ENCODE measurements around the gene MRPL30.
"Not testable (repeated sequence)": the region's sequence is repeated elsewhere in the genome, so short reads cannot be mapped to it uniquely, and the experiment has no call there.

MRPL30 gene

DNA sequence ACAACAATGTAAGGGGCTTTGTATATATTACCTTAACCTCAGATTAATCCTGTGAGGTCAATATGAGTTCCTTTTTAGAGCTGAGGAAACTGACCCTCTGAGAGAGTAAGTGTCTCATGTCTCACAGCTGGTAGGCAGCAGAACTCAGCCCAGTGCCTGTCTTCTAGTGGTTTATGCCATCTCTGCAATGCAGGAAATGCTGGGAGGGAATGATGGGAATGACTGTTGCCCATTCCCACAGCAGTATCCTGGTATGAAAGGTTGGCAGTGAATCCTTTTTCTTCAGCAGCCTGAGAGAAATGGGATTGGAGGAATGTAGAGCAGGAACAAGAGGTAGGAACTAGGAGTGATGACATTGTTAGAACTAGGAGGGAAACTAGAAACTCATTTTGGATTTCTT is 6.0 kb downstream of the MRPL30 start:
- DNase-seq, result no peak

DNA sequence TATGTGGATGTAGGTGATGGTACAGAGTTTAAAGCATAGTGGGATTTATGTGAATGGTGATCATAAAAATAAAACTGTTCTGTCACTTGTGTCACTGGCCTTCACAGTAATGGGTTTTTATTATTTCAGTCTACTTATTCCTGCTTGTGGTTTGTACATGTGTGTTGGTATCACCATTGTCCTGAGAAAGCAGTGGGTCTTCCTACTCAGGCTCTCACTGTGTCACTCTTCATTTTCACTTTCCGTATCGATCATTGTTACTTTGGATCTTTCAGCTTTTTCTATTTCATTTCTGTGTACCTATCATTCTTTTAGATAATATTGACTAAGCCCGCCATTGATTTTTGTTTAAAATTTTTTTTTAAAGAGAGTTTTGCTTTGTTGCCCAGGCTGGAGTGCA is 7.4 kb downstream of the MRPL30 start:
- DNase-seq, result no peak

- no peak for DNase-seq
Observed at GRCh38 chr2:99190548-99190947, 9.6 kb downstream of the MRPL30 start.

DNA sequence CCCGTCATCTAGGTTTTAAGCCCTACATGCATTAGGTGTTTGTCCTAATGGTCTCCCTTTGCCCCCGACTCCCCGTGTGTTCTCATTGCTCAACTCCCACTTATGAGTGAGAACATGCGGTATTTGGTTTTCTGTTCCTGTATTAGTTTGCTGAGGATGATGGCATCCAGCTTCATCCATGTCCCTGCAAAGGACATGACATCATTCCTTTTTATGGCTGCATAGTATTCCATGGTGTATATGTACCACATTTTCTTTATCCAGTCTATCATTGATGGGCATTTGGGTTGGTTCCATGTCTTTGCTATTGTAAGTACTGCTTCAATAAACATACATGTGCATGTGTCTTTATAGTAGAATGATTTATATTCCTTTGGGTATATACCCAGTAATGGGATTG is 11.4 kb downstream of the MRPL30 start:
- not testable (repeated sequence) for DNase-seq

DNA sequence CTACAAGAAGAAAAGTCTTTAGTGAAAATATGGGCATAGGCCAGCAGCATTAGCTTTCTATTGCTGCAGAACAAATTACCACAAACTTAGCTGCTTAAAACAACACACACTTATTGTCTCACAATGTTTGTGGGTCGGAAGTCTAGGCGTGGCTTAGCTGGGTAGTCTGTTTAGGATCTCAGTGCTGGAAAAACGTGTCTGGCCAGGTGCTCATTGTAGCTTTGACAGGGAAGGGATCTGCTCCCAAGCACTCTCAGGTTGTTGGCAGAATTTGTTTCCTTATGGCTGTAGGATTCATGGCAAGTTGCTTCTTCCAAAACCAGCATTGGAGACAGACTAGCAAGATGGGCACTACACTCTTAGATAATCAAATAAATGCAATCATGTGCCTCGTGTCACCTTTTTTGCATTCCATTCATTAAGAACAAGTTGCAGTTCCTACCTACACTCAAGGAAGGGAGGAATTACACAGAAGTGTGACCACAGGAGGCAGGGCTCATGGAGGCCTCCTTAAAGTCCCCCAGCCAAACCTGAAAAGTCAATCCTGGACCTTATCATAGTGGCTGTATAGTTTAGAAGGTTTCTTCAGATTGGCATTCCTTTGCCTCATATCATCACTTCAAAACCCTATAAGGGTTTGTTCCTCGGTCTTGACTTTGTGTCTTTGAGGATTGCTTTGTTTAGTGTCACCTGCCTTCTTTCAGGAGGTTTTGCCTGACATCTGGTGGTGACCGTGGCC is 17.3 kb downstream of the MRPL30 start:
- no peak for DNase-seq

GRCh38 chr2:99200076-99200800 is 19.3 kb downstream of the MRPL30 start:
- DNase-seq, result no peak

GRCh38 chr2:99201959-99202678 is 21.1 kb downstream of the MRPL30 start:
- no peak for DNase-seq

DNA sequence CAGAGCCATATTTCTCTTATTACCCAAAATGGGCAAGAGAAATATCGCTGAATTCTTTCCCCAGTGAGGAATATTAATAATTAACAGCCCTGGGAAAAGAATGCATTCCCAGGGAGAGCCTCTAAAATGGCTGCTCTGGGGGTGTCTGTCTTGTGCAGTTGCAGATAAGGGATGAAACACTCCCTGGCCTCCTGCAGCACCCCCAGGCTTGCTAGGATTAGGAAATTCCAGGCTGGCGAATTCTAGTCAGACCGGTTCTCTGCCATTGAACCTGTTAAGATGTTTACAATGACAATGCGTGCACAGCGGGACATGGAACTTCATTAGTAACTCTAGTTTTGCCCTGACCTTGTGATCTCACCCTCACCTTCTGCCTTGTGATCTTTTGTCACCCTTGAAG is 24.5 kb downstream of the MRPL30 start:
- no peak for DNase-seq

DNA sequence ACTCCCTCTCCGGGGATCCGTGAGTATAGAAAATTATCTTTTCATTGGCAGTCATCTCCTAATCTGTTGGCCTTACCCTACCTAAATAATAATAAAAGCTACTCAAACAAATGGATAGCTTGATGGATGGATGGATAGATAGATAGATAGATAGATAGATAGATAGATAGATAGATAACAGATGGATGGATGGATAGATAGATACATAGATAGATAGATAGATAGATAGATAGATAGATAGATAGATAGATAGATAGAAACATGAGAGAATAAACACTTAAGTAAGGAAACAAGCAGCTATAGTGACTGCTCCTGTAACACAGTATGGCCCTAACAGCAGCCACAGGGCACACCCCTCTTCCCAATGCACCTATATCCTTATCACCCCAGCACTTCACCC is 35.1 kb downstream of the MRPL30 start:
- no peak for DNase-seq

DNA sequence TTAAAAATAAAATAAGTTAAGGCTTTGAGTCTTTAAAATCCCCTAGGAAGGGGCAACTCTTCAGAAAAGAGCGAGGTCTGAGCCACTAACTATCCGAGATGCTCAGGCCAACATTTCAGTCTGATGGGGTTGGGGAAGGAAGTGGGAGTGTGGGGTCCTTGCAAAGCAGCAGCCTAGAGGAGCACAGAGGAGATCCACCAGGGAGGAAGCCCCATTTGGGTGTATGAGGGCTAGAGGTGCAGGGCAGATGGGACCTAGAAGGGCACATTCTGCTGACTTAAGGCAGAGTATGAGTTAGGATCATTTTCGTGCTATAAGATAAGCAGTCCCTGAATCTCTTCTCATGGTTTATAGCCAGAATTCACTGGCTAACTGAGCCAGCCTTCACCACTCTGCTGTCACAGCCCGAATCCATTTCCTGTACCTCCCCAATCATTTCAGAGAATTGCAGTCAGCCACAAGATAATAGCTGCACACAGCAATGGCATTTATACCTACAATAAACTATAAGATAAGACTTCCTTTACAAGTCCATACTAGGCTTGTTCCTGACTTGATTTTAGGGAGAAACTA is 37.0 kb downstream of the MRPL30 start:
- DNase-seq, result no peak

DNA sequence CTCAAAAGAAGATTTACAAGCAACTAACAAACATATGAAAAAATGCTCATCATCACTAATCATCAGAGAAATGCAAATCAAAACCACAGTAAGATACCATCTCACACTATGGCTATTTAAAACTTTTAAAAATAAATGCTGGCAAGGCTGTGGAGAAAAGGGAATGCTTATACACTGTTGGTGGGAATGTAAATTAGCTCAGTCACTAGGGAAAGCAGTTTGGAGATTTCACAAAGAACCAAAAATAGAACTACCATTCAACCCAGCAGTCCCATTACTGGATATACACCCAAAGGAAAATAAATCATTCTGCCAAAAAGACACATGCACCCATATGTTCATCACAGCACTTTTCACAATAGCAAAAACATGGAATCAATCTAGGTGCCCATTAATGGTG is 52.2 kb downstream of the MRPL30 start:
- not testable (repeated sequence) for DNase-seq

DNA sequence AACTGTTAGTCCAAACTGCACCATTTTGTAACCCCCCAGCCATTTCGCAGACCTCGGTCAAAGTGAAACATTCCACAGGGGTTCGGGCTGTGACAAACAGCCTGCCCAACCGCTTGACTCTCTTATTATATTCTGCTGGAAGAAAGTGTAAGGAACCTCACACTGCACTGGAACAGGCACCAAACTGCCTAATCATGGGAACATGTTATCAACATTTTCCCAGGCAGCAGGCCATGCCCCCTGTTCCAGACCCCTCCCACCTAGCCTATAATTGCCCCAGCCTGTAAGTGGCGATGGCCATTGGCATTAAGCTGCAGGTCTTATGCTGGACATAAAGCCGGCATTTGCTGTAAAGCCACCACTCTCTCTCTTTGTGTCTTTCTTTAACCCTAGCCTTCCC is 57.6 kb downstream of the MRPL30 start:
- no peak for DNase-seq

DNA sequence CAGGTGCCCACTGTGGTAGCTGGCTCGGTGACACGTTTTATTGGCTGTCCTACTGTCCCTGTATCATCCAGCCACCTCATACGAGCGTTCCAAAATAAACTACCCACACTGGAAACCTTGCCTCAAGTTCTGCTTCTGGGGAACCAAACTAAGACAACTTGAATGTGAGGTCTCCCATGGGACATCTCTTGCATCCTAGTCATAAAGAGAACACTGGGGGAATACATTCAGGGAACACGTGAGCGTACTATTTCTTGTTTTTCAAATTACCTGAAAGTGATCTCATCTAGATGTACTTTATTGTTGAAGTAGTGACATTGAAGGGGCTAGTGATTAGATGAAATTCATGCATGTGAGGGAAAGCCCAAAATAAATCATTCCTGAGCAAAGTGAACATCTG is 59.4 kb downstream of the MRPL30 start:
- DNase-seq, result no peak

GRCh38 chr2:99242151-99242550 is 61.2 kb downstream of the MRPL30 start:
- no peak for DNase-seq

Measured in fibroblast of skin of scalp (primary cell).